OCI-LY7 (cell line): ENCODE measurements around the gene TAL1.

Experiments used
- EZH2phosphoT487 ChIP-seq: fragments of 200-600 bp; sonication (generic); IDR thresholded peaks from 2 replicates; pipeline ENCODE4 v1.6.1; 2018; ENCODE audit warnings: low read depth, borderline replicate concordance, mild to moderate bottlenecking, mixed run types, antibody characterized with exemption, low read length, moderate library complexity, mixed read lengths
- TF ChIP-seq, protein P1 (sequence below): fragments of 200-600 bp; sonication (generic); conservative IDR thresholded peaks from 2 replicates; pipeline ENCODE4 v1.5.1; 2014; ENCODE audit warnings: mild to moderate bottlenecking, antibody characterized with exemption, low read length, moderate library complexity, mixed read lengths

DNA sequence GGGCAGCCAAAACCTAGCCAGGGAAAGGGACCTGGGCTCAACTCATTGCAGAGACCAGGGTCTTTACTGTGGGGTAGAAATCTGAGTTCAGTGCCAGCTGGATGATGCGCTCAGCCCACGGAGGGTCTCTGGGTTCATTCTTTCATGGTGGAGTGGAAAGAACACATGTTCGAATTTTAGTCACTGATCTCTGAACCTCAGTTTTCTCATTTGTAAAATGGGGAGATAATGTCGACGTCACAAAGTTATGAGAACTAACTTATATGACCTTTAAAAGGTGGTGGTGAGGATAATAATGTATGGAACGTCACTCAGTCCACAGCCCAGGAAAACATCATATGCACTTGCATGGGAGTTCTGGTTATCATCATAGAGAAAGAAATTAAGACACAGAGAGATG lies 1.2 kb upstream of the TAL1 start:
- TF ChIP-seq, protein P1, sequence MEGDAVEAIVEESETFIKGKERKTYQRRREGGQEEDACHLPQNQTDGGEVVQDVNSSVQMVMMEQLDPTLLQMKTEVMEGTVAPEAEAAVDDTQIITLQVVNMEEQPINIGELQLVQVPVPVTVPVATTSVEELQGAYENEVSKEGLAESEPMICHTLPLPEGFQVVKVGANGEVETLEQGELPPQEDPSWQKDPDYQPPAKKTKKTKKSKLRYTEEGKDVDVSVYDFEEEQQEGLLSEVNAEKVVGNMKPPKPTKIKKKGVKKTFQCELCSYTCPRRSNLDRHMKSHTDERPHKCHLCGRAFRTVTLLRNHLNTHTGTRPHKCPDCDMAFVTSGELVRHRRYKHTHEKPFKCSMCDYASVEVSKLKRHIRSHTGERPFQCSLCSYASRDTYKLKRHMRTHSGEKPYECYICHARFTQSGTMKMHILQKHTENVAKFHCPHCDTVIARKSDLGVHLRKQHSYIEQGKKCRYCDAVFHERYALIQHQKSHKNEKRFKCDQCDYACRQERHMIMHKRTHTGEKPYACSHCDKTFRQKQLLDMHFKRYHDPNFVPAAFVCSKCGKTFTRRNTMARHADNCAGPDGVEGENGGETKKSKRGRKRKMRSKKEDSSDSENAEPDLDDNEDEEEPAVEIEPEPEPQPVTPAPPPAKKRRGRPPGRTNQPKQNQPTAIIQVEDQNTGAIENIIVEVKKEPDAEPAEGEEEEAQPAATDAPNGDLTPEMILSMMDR: no peak
- TF ChIP-seq EZH2phosphoT487: no peak
